SHP77 (cell line): ENCODE measurements around the gene PAGE4.

Experiments
- DNase-seq, 2 experiments: peaks; one replicate each; lab custom pipeline; 2025; lab: John Stamatoyannopoulos, UW

The PAGE4 gene

DNA sequence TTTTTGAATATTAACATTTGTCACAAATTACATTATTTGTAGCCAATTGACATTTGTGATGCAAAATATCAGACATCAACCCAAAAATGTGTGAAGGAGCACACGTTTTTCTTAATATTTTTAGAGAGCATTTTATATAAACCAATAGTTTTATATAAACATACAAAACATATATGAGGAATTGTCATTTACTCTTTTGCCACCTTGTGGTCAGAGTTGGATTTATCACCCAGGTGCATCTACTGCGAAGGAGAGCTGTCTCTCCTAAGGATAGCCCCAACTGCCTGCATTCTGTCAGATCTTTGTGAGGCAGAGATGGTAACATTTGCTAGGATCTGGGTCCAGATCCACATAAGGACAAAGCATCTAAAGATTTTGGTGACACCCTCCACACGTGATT, 47.6 kb downstream of the PAGE4 start:
- DNase-seq = peak; percentile 7 to 15

DNA sequence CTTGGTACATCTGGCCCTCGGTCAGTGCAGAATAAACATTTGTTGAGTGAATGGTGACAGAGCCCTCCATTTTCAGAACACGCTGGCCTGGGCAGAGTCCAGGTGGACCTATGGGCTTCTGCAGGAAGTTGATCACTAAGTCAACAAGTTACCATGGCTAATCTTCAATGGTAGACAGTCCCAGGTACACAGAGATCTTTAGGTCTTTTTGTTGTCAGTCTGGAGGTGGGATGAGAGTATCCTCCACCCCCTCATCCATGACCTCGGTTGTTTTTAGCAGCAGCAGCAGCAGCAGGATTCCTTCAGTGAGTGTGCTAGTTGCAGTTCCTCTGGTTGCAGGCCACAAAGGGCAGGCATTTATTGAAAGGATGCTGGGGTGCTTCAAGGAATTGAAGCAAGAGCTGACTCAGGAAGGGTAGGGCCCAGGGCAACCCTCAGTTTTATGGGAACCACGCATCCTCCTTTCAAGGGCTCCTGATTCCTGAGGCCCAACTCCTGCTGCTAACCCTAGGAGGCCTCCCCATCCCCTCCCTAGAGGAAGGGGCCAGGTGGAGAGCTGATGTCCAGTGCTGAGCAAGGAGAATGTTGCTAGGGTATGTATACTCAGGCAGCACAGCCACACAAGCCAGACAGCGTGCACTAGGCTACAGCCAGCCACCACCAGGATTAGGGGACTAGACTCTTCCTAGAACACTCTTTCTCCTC, 48.4 kb downstream of the PAGE4 start:
- DNase-seq = no peak

DNA sequence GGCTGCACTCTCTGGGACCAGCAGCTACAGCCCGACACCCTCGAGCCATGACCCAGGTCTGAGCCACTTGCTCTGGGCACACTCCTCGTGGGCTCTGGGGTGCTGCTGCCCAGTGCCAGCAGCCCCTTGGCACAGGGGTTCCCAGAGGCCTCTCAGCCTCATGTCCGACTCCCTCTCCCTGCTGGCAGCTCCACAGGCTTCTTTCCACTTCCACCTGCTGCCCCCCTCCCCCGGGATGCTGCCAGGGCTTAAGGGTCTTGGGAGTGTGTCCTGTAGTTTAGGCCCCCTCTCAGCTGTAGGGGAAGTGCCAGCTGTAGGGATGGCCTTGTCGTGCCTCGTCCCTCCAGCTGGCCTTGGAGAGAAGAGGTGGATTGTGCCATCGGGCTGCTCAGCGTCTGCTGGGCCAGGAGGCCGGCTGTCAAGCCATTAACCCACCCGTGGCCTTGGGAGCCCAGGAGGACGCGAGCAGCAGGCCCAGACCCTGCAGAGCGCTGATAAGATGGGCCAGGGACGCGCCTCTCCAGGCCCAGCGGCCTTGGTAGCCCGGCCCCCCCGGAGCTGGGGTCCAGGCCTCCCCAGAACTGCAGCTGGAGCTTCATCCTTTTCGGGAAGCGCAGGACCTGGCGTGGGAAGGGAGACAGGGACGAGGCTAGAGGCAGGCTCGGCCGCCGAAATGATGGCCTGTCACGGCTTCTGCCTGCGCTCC, 49.2 kb downstream of the PAGE4 start:
- no peak for DNase-seq

DNA sequence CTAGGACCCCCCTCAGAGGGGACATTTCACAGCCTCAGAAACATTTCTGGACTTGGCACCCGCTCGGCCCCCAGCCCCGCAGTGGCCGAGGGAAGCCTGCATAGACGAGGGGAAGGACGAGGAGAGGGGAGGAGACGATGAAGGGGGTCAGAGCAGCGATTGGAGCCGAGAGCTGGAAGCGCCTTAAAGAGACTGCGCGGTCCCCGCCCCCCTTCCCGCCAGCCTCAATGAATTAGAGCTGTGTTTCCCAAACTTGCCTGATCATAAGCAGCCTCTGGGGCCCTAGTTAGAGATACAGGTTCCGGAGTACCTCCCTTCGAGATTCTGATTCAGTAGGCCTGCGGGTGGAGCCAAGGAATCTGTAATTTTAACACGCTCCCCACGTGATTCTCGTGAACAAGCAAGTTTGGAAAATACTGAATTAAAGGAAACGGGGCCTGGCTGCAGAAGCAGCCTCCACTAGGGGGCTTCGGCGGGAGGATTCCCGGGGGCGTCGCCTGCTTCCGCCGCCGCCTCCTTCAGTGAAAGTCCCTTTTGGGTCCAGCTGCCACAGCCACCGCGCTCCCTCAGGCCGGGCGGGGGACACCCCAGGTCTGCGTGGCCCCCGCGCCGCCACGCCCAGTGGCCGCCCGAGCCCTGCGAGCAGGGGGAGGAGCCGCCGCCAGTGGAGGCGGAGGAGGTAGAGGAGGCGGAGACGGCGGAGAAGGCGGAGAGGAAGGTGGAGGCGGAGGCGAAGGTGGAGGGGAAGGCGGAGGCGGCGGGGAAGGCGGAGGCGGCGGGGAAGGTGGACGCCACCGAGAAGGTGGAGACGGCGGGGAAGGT, 49.9 kb downstream of the PAGE4 start, which contains the start of gene USP27X:
Gene USP27X, plus strand, starts transcription at position 651 of the 822 bp plus-strand sequence. CDS start 824 bp downstream, outside the sequence.
- peak; percentile 42 to 68 for DNase-seq

DNA sequence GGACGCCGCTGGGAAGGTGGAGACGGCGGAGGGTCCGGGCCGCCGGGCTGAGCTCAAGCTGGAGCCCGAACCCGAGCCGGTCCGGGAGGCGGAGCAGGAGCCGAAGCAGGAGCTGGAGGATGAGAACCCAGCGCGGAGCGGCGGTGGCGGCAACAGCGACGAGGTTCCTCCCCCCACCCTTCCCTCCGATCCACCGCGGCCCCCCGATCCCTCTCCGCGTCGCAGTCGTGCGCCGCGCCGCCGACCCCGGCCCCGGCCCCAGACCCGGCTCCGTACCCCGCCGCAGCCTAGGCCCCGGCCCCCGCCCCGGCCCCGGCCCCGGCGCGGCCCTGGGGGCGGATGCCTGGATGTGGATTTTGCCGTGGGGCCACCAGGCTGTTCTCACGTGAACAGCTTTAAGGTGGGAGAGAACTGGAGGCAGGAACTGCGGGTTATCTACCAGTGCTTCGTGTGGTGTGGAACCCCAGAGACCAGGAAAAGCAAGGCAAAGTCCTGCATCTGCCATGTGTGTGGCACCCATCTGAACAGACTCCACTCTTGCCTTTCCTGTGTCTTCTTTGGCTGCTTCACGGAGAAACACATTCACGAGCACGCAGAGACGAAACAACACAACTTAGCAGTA, 50.7 kb downstream of the PAGE4 start:
- no peak for DNase-seq

DNA sequence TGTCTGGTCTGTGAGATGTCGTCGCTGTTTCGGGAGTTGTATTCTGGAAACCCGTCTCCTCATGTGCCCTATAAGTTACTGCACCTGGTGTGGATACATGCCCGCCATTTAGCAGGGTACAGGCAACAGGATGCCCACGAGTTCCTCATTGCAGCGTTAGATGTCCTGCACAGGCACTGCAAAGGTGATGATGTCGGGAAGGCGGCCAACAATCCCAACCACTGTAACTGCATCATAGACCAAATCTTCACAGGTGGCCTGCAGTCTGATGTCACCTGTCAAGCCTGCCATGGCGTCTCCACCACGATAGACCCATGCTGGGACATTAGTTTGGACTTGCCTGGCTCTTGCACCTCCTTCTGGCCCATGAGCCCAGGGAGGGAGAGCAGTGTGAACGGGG, 51.6 kb downstream of the PAGE4 start:
- DNase-seq = no peak
